ENCODE data around the gene PFKFB4. TPM values are rescaled to one million over a fixed set of nuclear protein-coding genes. Genes with fewer than 3 reads are reported as not detected.
"Not testable (repeated sequence)": the region's sequence is repeated elsewhere in the genome, so short reads cannot be mapped to it uniquely, and the experiment has no call there.

PFKFB4 gene
- total RNA-seq, 1 experiment from 2014 or later: 12.3 TPM

DNA sequence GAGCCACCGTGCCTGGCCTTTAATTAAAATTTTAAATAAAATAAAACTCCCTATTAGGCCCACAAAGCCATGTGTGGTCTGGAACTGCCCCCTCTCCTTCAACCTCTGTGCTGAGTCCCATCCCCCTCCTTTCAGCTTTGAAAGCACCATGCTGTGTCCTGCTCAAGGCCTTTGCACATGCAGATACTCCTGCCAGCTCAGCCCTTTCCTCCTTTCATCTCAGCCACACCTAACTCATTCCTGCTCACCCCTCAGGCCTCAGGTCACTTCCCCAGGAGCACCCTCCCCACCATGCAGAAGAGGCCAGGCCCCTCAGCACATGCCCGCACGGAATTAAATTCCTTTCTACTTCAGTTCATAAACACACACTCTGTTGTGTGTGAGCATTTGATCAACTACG lies 82.0 kb downstream of the PFKFB4 start:
- H3K18ac ChIP-seq (ENCODE audit: insufficient read length, low read depth, low read length): peak overlapping the region; percentile 42
- Mint-ChIP-seq H3K36me3 (ENCODE audit: insufficient read depth in 1 of 3, low read depth in 3 of 3) (peaks cover 5 to 8% (median 6%) of the 10 kb centered on the region in 3 experiments; a peak in 5 of 7 replicates), H3K4me3 (peak overlapping the region; percentile 16 to 49; a peak in 3 of 5 replicates), H3K27me3 (ENCODE audit: low read depth) (no peaks in the 10 kb centered on the region), H3K9me3 (no peaks in the 10 kb centered on the region; a peak in 1 of 5 replicates), H3K27ac (peak overlapping the region; percentile 89 to 97 (median 92); a peak in 6 of 7 replicates), H3K4me1 (peaks cover 46 to 50% of the 10 kb centered on the region in 2 experiments)
- no peak overlapping the region for H3K56ac ChIP-seq (ENCODE audit: insufficient read length, low read depth, low read length)
- peaks cover 7% of the 10 kb centered on the region; the same call in 1 of the 2 replicates for H3K4me1 ChIP-seq (ENCODE audit: insufficient read depth, low read length)
- H4K91ac ChIP-seq (ENCODE audit: insufficient read length, low read depth, low read length): no peak overlapping the region
- H4K8ac ChIP-seq (replicated peaks; ENCODE audit: insufficient read length, low read depth, low read length): no peak overlapping the region
- no peaks in the 10 kb centered on the region for H4K20me1 ChIP-seq (ENCODE audit: control insufficient read depth, insufficient read depth, insufficient read length)
- H3K79me2 ChIP-seq (ENCODE audit: insufficient read depth, low read length): no peaks in the 10 kb centered on the region
- DNase-seq: peak; percentile 97
- H2BK120ac ChIP-seq (ENCODE audit: low read depth, low read length, poor library complexity, severe bottlenecking): no peak overlapping the region
- no peak overlapping the region for H2BK20ac ChIP-seq (ENCODE audit: low read depth, low read length, poor library complexity, severe bottlenecking)
- no peaks in the 10 kb centered on the region for H3K79me1 ChIP-seq (ENCODE audit: insufficient read depth, low read depth, low read length, poor library complexity, severe bottlenecking)
- no peak overlapping the region for H3T11ph ChIP-seq (ENCODE audit: low read length)
- no peak overlapping the region for H2AK5ac ChIP-seq (ENCODE audit: insufficient read length, low read length)
- no CpG with 5 or more reads among the region's 4 CpGs for WGBS (ENCODE audit: extremely low coverage, insufficient read length, low lambda C conversion rate)
- H3K4me2 ChIP-seq (ENCODE audit: insufficient read depth, insufficient read length, low read length): peak overlapping the region; percentile 11
- H2AFZ ChIP-seq (ENCODE audit: low read length): no peak overlapping the region
- TF ChIP-seq, protein P1, sequence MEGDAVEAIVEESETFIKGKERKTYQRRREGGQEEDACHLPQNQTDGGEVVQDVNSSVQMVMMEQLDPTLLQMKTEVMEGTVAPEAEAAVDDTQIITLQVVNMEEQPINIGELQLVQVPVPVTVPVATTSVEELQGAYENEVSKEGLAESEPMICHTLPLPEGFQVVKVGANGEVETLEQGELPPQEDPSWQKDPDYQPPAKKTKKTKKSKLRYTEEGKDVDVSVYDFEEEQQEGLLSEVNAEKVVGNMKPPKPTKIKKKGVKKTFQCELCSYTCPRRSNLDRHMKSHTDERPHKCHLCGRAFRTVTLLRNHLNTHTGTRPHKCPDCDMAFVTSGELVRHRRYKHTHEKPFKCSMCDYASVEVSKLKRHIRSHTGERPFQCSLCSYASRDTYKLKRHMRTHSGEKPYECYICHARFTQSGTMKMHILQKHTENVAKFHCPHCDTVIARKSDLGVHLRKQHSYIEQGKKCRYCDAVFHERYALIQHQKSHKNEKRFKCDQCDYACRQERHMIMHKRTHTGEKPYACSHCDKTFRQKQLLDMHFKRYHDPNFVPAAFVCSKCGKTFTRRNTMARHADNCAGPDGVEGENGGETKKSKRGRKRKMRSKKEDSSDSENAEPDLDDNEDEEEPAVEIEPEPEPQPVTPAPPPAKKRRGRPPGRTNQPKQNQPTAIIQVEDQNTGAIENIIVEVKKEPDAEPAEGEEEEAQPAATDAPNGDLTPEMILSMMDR (conservative IDR thresholded peaks at IDR 0.05): no peak
- H3K9ac ChIP-seq (ENCODE audit: extremely low read depth, insufficient read length, low read length): no peak overlapping the region
- H2BK5ac ChIP-seq (ENCODE audit: insufficient read length, low read length): no peak overlapping the region
- H3K9me3 ChIP-seq (ENCODE audit: control insufficient read depth, low read depth, low read length): no peaks in the 10 kb centered on the region
- H3K23me2 ChIP-seq (ENCODE audit: insufficient read length, low read depth, low read length, poor library complexity, severe bottlenecking): peaks cover 5% of the 10 kb centered on the region
- H3K4ac ChIP-seq (ENCODE audit: low read depth, low read length): no peak overlapping the region
- H3K27me3 ChIP-seq (ENCODE audit: insufficient read depth, low read length): no peaks in the 10 kb centered on the region
- H3K27ac ChIP-seq (ENCODE audit: insufficient read length, low read depth, low read length): peak overlapping the region; percentile 9
- no peak overlapping the region for H2BK12ac ChIP-seq (ENCODE audit: insufficient read length, low read depth, low read length)
- no peak overlapping the region for H3K14ac ChIP-seq (ENCODE audit: insufficient read depth, low read length)
- H2BK15ac ChIP-seq (ENCODE audit: low read depth, low read length): no peak overlapping the region
- H4K5ac ChIP-seq (ENCODE audit: insufficient read length, low read depth, low read length): no peak overlapping the region
- no peak overlapping the region for H3K23ac ChIP-seq (ENCODE audit: insufficient read length, low read depth, low read length)

DNA sequence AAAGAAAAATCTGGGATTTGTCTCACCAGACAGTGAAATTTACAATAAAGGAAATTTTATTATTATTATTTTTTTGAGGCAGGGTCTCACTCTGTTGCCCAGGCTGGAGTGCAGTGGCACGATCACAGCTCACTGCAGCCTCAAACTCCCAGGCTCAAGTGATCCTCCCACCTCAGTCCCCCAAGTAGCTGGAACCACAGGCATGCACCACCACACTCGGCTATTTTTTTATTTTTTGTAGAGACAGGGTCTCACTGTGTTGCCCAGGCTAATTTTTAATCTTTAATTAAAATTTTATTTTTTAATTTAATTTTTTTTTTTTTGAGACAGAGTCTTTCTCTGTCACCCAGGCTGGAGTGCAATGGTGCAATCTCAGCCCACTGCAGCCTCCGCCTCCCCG lies 82.6 kb downstream of the PFKFB4 start:
- H3K56ac ChIP-seq (ENCODE audit: insufficient read length, low read depth, low read length); DNase-seq; H4K20me1 ChIP-seq (ENCODE audit: control insufficient read depth, insufficient read depth, insufficient read length); H3K4ac ChIP-seq (ENCODE audit: low read depth, low read length); H4K8ac ChIP-seq (replicated peaks; ENCODE audit: insufficient read length, low read depth, low read length); H2BK15ac ChIP-seq (ENCODE audit: low read depth, low read length); H3K79me1 ChIP-seq (ENCODE audit: insufficient read depth, low read depth, low read length, poor library complexity, severe bottlenecking); H3K14ac ChIP-seq (ENCODE audit: insufficient read depth, low read length); H3K18ac ChIP-seq (ENCODE audit: insufficient read length, low read depth, low read length); H2BK20ac ChIP-seq (ENCODE audit: low read depth, low read length, poor library complexity, severe bottlenecking); H3K23me2 ChIP-seq (ENCODE audit: insufficient read length, low read depth, low read length, poor library complexity, severe bottlenecking); H3K9me3 ChIP-seq (ENCODE audit: control insufficient read depth, low read depth, low read length); H2AK5ac ChIP-seq (ENCODE audit: insufficient read length, low read length); H3K4me3 Mint-ChIP-seq; H3K23ac ChIP-seq (ENCODE audit: insufficient read length, low read depth, low read length); H4K5ac ChIP-seq (ENCODE audit: insufficient read length, low read depth, low read length); H3K27ac ChIP-seq (ENCODE audit: insufficient read length, low read depth, low read length); H3K4me2 ChIP-seq (ENCODE audit: insufficient read depth, insufficient read length, low read length); H3T11ph ChIP-seq (ENCODE audit: low read length); H3K9me3 Mint-ChIP-seq; H2BK12ac ChIP-seq (ENCODE audit: insufficient read length, low read depth, low read length); H3K27me3 ChIP-seq (ENCODE audit: insufficient read depth, low read length); H3K27me3 Mint-ChIP-seq (ENCODE audit: low read depth); H2BK5ac ChIP-seq (ENCODE audit: insufficient read length, low read length); H2AFZ ChIP-seq (ENCODE audit: low read length); H3K4me1 ChIP-seq (ENCODE audit: insufficient read depth, low read length); H3K79me2 ChIP-seq (ENCODE audit: insufficient read depth, low read length); H3K9ac ChIP-seq (ENCODE audit: extremely low read depth, insufficient read length, low read length); H2BK120ac ChIP-seq (ENCODE audit: low read depth, low read length, poor library complexity, severe bottlenecking); H4K91ac ChIP-seq (ENCODE audit: insufficient read length, low read depth, low read length): not testable (repeated sequence)
- H3K36me3 Mint-ChIP-seq (ENCODE audit: insufficient read depth in 1 of 3, low read depth in 3 of 3): peaks cover 11% of the 10 kb centered on the region in 3 experiments; a peak in 6 of 7 replicates
- H3K27ac Mint-ChIP-seq: peak overlapping the region in 1 of 3 experiments; percentile 99; a peak in 1 of 7 replicates
- peaks cover 42 to 47% of the 10 kb centered on the region in 2 experiments for H3K4me1 Mint-ChIP-seq
- no CpG with 5 or more reads among the region's 4 CpGs for WGBS (ENCODE audit: extremely low coverage, insufficient read length, low lambda C conversion rate)
